Measurements from ENCODE around the gene EIF3F. TPM values are rescaled to one million over a fixed set of nuclear protein-coding genes. Genes with fewer than 3 reads are reported as not detected.
A peak's percentile ranks its signal among the peaks of the same experiment; 100 is the strongest.

The EIF3F gene
- total RNA-seq, 1 donor from 2014 or later = 327 TPM

DNA sequence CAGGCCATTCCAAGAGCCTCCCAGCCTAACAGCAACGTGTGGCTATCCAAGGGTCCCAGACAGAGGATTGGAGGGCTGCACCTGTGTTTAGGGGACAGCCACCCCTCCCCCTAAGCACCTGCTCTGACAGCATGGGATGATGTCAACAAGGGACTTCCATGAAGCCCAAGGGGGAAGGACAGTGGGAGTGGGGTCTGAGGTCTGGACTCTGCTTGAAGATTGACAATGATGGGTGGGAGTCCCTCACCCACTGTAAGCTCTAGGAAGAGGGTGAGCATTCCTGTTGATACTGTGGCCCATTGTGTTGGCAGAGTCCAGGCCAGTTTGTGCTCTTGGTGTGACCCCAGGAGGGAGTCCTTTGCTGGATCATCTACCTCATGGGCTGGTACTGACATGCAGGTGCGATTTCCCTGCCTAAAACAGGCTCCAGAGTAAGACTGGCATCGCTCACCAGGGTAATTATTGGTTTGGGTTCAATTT, 47.0 kb downstream of the EIF3F start:
- no peaks in the 10 kb centered on the region for H3K9me3 Mint-ChIP-seq (ENCODE audit: unreplicated experiment)
- DNase-seq (ENCODE audit: extremely low spot score, unreplicated experiment) = peak; percentile 66
- H3K27ac Mint-ChIP-seq (ENCODE audit: unreplicated experiment) = no peak overlapping the region
- no peak overlapping the region for H3K4me3 Mint-ChIP-seq (ENCODE audit: unreplicated experiment)
- no peaks in the 10 kb centered on the region for H3K36me3 Mint-ChIP-seq (ENCODE audit: unreplicated experiment)
- H3K27me3 Mint-ChIP-seq (ENCODE audit: unreplicated experiment) = peaks cover 32% of the 10 kb centered on the region
- peaks cover 11% of the 10 kb centered on the region for H3K4me1 Mint-ChIP-seq (ENCODE audit: unreplicated experiment)
- TF ChIP-seq, protein P1, sequence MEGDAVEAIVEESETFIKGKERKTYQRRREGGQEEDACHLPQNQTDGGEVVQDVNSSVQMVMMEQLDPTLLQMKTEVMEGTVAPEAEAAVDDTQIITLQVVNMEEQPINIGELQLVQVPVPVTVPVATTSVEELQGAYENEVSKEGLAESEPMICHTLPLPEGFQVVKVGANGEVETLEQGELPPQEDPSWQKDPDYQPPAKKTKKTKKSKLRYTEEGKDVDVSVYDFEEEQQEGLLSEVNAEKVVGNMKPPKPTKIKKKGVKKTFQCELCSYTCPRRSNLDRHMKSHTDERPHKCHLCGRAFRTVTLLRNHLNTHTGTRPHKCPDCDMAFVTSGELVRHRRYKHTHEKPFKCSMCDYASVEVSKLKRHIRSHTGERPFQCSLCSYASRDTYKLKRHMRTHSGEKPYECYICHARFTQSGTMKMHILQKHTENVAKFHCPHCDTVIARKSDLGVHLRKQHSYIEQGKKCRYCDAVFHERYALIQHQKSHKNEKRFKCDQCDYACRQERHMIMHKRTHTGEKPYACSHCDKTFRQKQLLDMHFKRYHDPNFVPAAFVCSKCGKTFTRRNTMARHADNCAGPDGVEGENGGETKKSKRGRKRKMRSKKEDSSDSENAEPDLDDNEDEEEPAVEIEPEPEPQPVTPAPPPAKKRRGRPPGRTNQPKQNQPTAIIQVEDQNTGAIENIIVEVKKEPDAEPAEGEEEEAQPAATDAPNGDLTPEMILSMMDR (IDR thresholded peaks at IDR 0.05) = no peak

DNA sequence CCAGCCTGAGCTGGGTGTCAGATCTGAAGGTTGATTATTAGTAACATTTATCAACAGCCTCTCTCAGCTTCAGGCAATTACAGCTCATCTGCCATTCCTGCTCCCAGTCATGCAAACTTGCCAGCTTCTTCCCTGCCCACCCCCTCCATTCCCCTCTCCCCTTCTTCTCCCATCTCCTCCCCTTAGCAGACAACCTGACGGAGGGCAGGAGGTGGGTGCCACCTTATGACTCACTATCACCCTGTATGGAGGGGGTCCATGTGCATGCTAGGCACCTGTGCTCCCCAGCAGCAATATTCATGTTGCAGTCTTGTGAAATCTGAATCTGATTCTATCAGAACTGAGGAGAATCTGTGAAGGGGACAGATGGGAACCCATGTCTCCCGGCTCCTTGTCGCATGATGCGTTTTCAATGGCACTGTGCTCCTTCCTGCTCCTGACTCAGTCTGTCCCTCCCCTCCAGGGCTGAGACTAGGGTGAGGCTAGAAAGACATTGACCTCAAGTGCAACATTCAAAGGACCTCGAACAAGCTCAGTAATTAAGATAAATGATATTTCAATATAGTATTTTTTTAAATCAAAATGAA, 47.6 kb downstream of the EIF3F start:
- DNase-seq (ENCODE audit: extremely low spot score, unreplicated experiment) = peak; percentile 48
- Mint-ChIP-seq H3K27ac (ENCODE audit: unreplicated experiment) (no peak overlapping the region), H3K9me3 (ENCODE audit: unreplicated experiment) (no peaks in the 10 kb centered on the region), H3K4me3 (ENCODE audit: unreplicated experiment) (no peak overlapping the region), H3K4me1 (ENCODE audit: unreplicated experiment) (peaks cover 11% of the 10 kb centered on the region), H3K36me3 (ENCODE audit: unreplicated experiment) (no peaks in the 10 kb centered on the region), H3K27me3 (ENCODE audit: unreplicated experiment) (peaks cover 32% of the 10 kb centered on the region)
- TF ChIP-seq, protein P1 (IDR thresholded peaks at IDR 0.05) = no peak

DNA sequence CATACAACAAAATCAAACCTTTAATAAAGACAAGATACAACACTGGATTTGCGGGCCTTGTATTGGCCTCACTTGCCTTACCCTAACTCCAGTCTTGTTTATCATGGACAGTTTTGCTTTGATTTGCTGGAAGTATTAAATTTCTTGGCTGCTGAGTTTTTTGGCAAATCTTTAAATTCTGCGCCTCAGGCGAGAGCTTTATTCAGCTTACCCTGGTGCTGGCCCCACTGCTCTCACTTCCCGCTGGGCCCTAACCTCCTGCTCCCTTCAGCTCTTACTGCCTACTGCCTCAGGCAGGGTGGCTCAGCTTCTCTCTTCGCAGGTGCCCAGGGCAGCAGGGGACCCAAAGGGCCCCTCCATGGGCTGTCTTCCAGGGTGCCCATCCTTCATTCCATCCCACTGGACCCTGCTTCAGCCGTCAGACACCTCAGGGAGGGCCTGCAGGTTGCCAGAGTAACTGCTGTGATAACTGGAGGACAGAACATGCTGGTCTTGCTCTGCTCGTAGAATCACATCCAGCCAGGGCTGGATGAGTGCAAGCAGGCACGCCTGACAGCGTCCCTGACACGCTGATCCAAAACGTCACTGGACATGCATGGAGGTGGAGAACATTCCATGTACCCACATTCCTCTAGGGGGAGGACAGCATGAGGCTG, 48.2 kb downstream of the EIF3F start:
- DNase-seq (ENCODE audit: extremely low spot score, unreplicated experiment) = peak; percentile 78
- Mint-ChIP-seq H3K9me3 (ENCODE audit: unreplicated experiment) (no peaks in the 10 kb centered on the region), H3K4me1 (ENCODE audit: unreplicated experiment) (peaks cover 11% of the 10 kb centered on the region), H3K27ac (ENCODE audit: unreplicated experiment) (no peak overlapping the region), H3K27me3 (ENCODE audit: unreplicated experiment) (peaks cover 26% of the 10 kb centered on the region), H3K4me3 (ENCODE audit: unreplicated experiment) (no peak overlapping the region), H3K36me3 (ENCODE audit: unreplicated experiment) (no peaks in the 10 kb centered on the region)
- TF ChIP-seq, protein P1 (IDR thresholded peaks at IDR 0.05) = no peak

DNA sequence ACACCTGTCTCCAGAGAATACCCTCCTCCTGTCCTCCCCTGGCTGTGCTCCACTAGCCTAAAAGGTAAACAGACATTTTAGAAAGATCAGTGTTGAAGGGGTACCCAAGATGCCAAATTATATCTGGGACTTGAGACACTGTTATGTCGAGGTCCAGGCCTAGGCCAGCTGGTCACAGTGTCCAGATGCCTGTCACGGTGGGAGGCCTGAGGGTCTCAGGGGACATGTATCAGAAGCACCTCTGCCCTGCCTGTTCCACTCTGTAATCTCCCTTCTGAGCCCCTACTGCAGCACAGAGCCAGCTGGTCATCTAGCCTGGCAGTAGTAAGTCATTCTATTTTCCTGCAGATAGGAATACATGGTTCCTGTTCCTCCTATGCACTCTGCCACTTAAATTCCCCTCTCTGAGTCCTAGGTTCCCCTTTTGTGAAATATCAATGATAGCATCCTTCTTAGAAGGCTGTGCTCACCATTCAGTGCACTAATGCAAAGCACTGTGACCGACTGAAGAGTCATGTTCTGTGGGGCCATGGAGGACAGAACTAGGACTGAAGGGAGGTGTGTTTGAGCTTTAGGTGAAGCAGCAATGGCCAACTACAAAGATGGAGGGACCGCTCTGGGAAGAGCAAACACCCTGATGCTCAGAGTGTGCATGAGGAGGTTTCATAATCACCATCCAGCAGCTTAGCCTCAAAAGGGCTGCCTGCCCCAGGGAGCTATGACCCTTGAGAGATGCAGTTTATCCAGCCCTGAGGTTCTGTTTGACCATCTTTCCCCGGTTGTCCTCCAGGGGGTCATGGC, 49.1 kb downstream of the EIF3F start:
- peak; percentile 51 for DNase-seq (ENCODE audit: extremely low spot score, unreplicated experiment)
- Mint-ChIP-seq H3K27ac (ENCODE audit: unreplicated experiment) (no peak overlapping the region), H3K36me3 (ENCODE audit: unreplicated experiment) (no peaks in the 10 kb centered on the region), H3K4me3 (ENCODE audit: unreplicated experiment) (no peak overlapping the region), H3K4me1 (ENCODE audit: unreplicated experiment) (peaks cover 11% of the 10 kb centered on the region), H3K27me3 (ENCODE audit: unreplicated experiment) (peaks cover 25% of the 10 kb centered on the region), H3K9me3 (ENCODE audit: unreplicated experiment) (no peaks in the 10 kb centered on the region)
- TF ChIP-seq, protein P1 (IDR thresholded peaks at IDR 0.05) = no peak

DNA sequence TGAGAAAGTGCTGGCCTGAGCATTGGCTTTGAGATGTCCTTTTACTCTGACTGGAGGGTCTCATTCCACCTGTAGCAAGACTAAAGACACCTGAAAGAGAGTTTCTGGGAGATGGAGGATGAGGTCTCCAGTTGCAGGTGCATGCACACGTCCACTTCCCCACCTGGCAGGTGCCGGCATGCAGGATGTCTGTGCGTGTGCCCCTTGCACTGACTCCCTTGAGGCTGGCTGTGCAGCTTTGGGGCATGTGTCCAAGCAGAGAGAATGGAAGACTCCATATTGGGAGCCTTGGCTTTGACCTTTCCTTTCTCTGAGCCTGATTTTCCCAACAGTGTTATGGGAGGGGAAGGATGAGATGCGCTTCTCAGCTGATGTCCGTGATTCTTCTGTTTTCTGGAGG, 49.8 kb downstream of the EIF3F start:
- Mint-ChIP-seq H3K36me3 (ENCODE audit: unreplicated experiment) (no peaks in the 10 kb centered on the region), H3K4me3 (ENCODE audit: unreplicated experiment) (no peak overlapping the region), H3K27me3 (ENCODE audit: unreplicated experiment) (peaks cover 26% of the 10 kb centered on the region), H3K9me3 (ENCODE audit: unreplicated experiment) (no peaks in the 10 kb centered on the region), H3K27ac (ENCODE audit: unreplicated experiment) (no peak overlapping the region), H3K4me1 (ENCODE audit: unreplicated experiment) (peaks cover 11% of the 10 kb centered on the region)
- DNase-seq (ENCODE audit: extremely low spot score, unreplicated experiment) = peak; percentile 75
- TF ChIP-seq, protein P1 (IDR thresholded peaks at IDR 0.05) = no peak

Data from osteocyte (in vitro differentiated cells).